NK-92 (cell line): Measurements from ENCODE around the gene SPOCK1.

Source experiments
- DNase-seq: peaks from one replicate; lab custom pipeline; 2025; ENCODE audit not compliant: unreplicated experiment; lab: John Stamatoyannopoulos, UW

Gene SPOCK1

GRCh38 chr5:137129886-137130680 is 369.0 kb downstream of the SPOCK1 start:
- no peak for DNase-seq

- DNase-seq, result no peak
These were observed 371.1 kb downstream of the SPOCK1 start for GRCh38 chr5:137128012-137128411.

GRCh38 chr5:137126829-137127228 is 372.3 kb downstream of the SPOCK1 start:
- DNase-seq, result no peak

GRCh38 chr5:137122558-137122957 is 376.6 kb downstream of the SPOCK1 start:
- no peak for DNase-seq

- no peak for DNase-seq
These were observed 377.1 kb downstream of the SPOCK1 start for GRCh38 chr5:137122075-137122474.

- no peak for DNase-seq
These were observed 379.8 kb downstream of the SPOCK1 start for GRCh38 chr5:137119321-137119720.

GRCh38 chr5:137118629-137119028 is 380.5 kb downstream of the SPOCK1 start:
- DNase-seq, result no peak

GRCh38 chr5:137115152-137115551 is 384.0 kb downstream of the SPOCK1 start:
- DNase-seq, result no peak

- no peak for DNase-seq
These were observed 384.6 kb downstream of the SPOCK1 start for GRCh38 chr5:137114529-137114928.

- no peak for DNase-seq
These were observed 385.2 kb downstream of the SPOCK1 start for GRCh38 chr5:137113939-137114338.

- no peak for DNase-seq
These were observed 386.0 kb downstream of the SPOCK1 start for GRCh38 chr5:137113161-137113560.

GRCh38 chr5:137105351-137106035 is 393.6 kb downstream of the SPOCK1 start:
- DNase-seq, result no peak

GRCh38 chr5:137101544-137101943 is 397.6 kb downstream of the SPOCK1 start:
- DNase-seq, result no peak

GRCh38 chr5:137099651-137100050 is 399.5 kb downstream of the SPOCK1 start:
- no peak for DNase-seq

- no peak for DNase-seq
These were observed 400.5 kb downstream of the SPOCK1 start for GRCh38 chr5:137098663-137099062.

- no peak for DNase-seq
These were observed 400.9 kb downstream of the SPOCK1 start for GRCh38 chr5:137098238-137098637.

GRCh38 chr5:137097203-137097602 is 401.9 kb downstream of the SPOCK1 start:
- no peak for DNase-seq

- no peak for DNase-seq
These were observed 402.7 kb downstream of the SPOCK1 start for GRCh38 chr5:137096149-137097103.

- no peak for DNase-seq
These were observed 403.5 kb downstream of the SPOCK1 start for GRCh38 chr5:137095597-137095996.

- DNase-seq, result no peak
These were observed 406.3 kb downstream of the SPOCK1 start for GRCh38 chr5:137092831-137093230.

- no peak for DNase-seq
These were observed 407.7 kb downstream of the SPOCK1 start for GRCh38 chr5:137091472-137091871.
